Measurements from ENCODE around the gene C19orf67. TPM values are rescaled to one million over a fixed set of nuclear protein-coding genes. Genes with fewer than 3 reads are reported as not detected.

The C19orf67 gene
- total and polyA plus RNA-seq, 2 of the 13 experiments (the other 11 are each of a cell fraction or from before 2014, with no cell fraction given): 0.11 to 0.32 TPM

GRCh38 chr19:14059652-14060155 lies 25.9 kb downstream of the C19orf67 start (continued):
- TF ChIP-seq CTCF (CRISPR knock-in tag; IDR thresholded peaks at IDR 0.05) (peak; percentile 20; the same call in 1 of the 2 replicates), NPAS2 (CRISPR knock-in tag; IDR thresholded peaks at IDR 0.05; ENCODE audit: borderline replicate concordance) (no peak), THAP11 (CRISPR knock-in tag; IDR thresholded peaks at IDR 0.05) (peak; percentile 46; the same call in 1 of the 2 replicates), NFYB (CRISPR knock-in tag; IDR thresholded peaks at IDR 0.05) (no peak), TFAP4 (IDR thresholded peaks at IDR 0.05; ENCODE audit: borderline replicate concordance, low read depth) (peak; percentile 70; the same call in 1 of the 2 replicates), ZNF687 (CRISPR knock-in tag; IDR thresholded peaks at IDR 0.05) (peak; percentile 44), ZNF205 (CRISPR knock-in tag; IDR thresholded peaks at IDR 0.05) (no peak), RCOR2 (CRISPR knock-in tag; IDR thresholded peaks at IDR 0.05) (0 out of 2 replicates have a peak, but pooled peaks have one; percentile 29), ZMYM4 (CRISPR knock-in tag; IDR thresholded peaks at IDR 0.05) (peak; percentile 30; the same call in 1 of the 2 replicates), ZFP90 (CRISPR knock-in tag; IDR thresholded peaks at IDR 0.05; ENCODE audit: borderline replicate concordance) (no peak), ZNF260 (CRISPR knock-in tag; IDR thresholded peaks at IDR 0.05; ENCODE audit: borderline replicate concordance, low read depth) (no peak), CEBPZ (IDR thresholded peaks at IDR 0.05; ENCODE audit: low read length) (no peak), MIER3 (CRISPR knock-in tag; IDR thresholded peaks at IDR 0.05; ENCODE audit: borderline replicate concordance) (peak; percentile 35; the same call in 1 of the 2 replicates), PATZ1 (CRISPR knock-in tag; IDR thresholded peaks at IDR 0.05) (peak; percentile 100), E2F1 (CRISPR knock-in tag; IDR thresholded peaks at IDR 0.05) (no peak)
